HG03045 (cell line): ENCODE data around the gene METTL24.
"Not testable (repeated sequence)": the region's sequence is repeated elsewhere in the genome, so short reads cannot be mapped to it uniquely, and the experiment has no call there.

Experiments used
- ATAC-seq: cut with Tn5 transposase; IDR thresholded peaks from one replicate; pipeline ENCODE4 v1.9.1; 2021; ENCODE audit warnings: mild to moderate bottlenecking, moderate library complexity; ENCODE audit not compliant: unreplicated experiment

The METTL24 gene

GRCh38 chr6:110317189-110317588, 41.0 kb downstream of the METTL24 start:
- ATAC-seq: no peak

GRCh38 chr6:110315869-110316398, 42.2 kb downstream of the METTL24 start:
- no peak for ATAC-seq

GRCh38 chr6:110315207-110315868, 42.8 kb downstream of the METTL24 start:
- no peak for ATAC-seq

GRCh38 chr6:110310861-110311446, 47.2 kb downstream of the METTL24 start:
- no peak for ATAC-seq

GRCh38 chr6:110309432-110309831, 48.7 kb downstream of the METTL24 start:
- not testable (repeated sequence) for ATAC-seq

GRCh38 chr6:110307368-110307767, 50.8 kb downstream of the METTL24 start:
- no peak for ATAC-seq

DNA sequence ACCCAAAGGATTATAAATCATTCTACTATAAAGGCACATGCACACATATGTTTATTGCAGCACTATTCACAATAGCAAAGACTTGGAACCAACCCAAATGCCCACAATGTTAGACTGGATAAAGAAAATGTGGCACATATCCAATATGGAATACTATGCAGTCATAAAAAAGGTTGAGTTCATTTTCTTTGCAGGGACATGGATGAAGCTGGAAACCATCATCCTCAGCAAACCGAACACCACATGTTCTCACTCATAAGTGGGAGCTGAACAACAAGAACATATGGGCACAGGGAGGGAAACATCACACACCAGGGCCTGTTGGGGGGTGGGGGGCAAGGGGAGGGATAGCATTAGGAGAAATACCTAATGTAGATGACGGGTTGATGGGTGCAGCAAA, 52.3 kb downstream of the METTL24 start:
- ATAC-seq: not testable (repeated sequence)

GRCh38 chr6:110303692-110304091, 54.5 kb downstream of the METTL24 start:
- ATAC-seq: not testable (repeated sequence)

- ATAC-seq: no peak
These were observed 59.2 kb downstream of the METTL24 start for GRCh38 chr6:110298916-110299315.

GRCh38 chr6:110298411-110298810, 59.7 kb downstream of the METTL24 start:
- ATAC-seq: no peak

DNA sequence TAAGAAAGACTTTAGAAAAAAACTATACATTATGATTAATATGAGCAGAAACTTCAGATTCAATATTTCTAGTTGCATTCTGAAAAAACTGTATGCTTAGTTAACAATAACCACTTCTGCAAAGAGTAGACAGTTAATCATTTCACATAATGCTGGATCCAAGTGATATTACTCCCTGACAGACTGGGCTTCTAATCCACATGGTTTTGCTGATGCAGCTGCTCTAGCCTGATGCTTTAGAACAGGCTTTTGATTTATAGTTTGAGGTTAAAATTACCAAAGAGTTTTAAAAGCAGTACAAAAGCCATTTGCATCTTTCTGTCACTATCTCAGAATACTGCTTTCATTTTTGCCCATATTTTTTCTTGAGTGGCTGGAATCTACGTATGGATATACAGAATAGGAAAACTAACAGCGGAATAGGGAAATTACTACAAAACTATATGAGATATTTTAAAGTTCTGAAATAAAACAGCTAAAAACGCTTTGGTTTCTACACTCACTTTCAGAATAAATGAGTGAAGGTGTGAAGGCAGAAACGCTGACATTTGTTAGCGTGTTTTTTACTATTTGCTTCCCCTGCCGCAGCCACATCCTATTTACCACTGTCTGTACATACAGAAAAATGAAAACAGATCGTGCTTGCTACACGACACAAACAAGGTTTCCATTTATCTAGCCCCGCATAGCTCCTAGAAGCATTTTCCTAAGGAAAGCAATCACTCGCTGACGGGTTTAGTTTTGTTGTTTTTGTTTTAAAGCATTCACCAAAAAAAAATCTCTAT, 61.7 kb downstream of the METTL24 start:
- no peak for ATAC-seq

DNA sequence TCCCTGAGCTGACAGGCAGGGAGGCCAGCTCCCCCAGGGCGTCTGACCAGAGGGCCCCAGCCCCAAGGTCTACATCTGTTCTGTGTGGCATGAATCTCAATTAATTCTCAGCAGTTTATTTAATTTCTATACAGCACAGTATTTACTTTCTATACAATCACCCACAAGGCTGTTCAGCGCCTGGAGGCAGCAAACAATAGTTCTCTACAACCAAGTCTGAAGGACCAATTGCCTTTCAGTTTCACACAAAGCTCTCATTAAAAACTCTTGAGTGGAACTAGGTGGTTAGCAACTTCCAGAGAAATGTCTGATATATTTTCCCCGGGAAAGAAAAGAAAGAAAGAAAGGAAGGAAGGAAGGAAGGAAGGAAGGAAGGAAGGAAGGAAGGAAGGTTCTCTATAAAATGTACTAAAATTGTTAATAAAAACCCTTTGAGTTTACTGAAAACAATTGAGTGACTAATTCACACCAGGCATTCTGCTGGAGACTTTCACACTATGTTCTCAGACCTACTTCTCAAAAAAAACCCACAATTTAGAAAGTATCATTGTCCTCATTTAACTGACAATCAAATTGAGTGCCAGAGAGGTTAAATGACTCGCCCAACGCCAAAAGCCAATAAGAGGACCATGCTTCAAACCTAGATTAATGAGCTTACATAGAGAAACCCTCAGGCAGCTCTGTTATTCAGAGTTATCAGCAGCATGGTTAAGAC, 62.5 kb downstream of the METTL24 start:
- ATAC-seq: no peak

GRCh38 chr6:110287462-110288341, 70.4 kb downstream of the METTL24 start:
- no peak for ATAC-seq

DNA sequence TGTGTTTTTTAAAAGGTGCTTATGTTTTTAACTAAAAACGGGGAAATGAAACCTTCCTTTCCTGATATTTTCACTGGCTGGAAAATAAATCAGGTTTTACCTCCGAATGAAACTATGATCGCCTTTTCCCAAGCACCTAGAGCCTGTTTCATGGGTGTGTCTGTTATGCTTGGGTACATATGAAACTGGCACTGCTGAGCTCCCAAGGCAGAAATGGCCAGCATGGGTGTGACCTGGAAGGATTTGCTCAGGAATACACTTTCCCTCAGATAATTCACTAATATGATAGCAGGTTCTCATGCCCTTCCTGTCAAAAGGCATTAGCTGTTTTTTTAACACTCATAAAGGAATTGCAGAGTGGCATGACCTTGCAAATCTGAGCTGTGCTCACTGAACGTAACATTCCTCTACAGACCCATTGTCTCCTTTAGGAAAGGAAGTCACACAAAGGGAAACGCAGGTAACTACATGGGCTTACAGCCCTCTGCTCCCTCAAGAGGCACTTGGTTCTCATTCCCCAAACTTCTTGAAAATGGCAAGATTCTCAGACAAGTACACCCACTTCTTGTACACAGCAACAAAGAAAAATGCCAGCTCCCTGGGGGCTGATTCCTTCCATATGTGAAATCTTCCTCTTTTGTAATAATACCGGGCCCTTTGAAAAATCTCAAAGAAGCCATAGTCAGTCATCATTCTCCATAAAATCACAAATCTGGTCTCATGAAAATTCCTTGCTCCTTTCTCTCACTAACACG, 72.7 kb downstream of the METTL24 start:
- ATAC-seq: no peak

DNA sequence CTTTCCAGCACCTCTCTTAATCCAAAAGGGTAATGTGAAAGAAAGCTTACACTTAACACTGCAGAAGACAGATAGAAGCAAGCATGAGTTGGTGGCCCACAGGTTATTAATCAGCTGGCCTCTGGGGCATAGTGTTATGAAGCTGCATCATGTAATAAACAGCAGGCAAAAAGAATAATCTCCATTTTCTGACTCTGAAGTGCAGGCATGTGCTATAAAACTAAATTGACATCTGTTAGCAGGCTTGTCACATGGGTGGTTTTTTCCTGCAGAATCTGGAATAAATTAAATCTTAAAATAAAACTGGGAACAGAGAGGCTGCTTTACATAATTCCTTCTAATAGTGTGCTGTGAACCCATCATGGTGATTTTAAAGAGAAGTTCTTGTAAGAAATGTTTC, 73.3 kb downstream of the METTL24 start:
- no peak for ATAC-seq

DNA sequence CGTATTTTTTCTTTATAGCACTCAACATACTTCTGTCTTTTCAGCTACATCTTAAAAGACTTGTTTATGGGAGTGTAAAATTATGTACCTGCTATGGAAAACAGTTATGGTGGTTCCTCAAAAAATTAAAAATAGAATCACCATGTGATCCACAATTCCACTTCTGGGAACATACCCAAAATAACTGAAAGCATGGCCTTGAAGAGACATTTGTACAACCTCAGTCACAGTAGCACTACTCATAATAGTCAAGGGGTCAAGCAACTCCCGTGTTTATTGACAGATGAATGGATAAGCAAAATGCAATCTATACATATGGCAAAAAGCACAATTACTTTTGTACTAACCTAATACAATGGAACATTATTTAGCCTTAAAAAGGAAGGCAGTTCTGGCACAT, 74.5 kb downstream of the METTL24 start:
- ATAC-seq: no peak

DNA sequence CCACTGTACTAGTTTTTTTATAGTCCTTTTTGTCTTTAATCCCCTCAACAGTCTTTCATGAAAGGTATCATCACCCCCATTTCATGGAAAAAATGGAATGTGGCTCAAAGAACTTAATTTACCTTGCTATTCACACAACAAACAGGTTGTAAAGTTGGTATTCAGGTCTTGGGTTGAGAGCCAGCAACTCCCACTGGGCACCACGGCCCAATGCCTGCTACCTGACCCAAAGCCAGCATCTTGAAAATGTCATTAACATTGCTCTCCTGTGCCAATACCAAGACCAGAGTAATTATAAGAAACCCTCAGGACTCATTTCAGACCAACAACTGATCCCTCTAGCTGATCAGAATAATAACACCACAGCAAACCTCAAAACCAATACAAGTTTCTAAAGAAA, 75.7 kb downstream of the METTL24 start:
- no peak for ATAC-seq

- ATAC-seq: no peak
These were observed 81.0 kb downstream of the METTL24 start for GRCh38 chr6:110277100-110277665.

GRCh38 chr6:110272781-110273180, 85.4 kb downstream of the METTL24 start:
- ATAC-seq: not testable (repeated sequence)
